D721Med (cell line): ENCODE measurements around the gene ASIP.
"Not testable (repeated sequence)": the region's sequence is repeated elsewhere in the genome, so short reads cannot be mapped to it uniquely, and the experiment has no call there.

ENCODE experiments used
- DNase-seq: peaks from one replicate; pipeline ENCODE4 v3.0.0; 2011; ENCODE audit warnings: low spot score; ENCODE audit not compliant: insufficient read length
- FAIRE-seq: peaks from 2 replicates; lab custom pipeline; 2011; peaks lifted over from hg19 to GRCh38; lab: Jason Lieb, UNC
- TF ChIP-seq, protein P1 (sequence below): IDR thresholded peaks from 2 replicates; pipeline ENCODE4 v1.5.1; 2012; ENCODE audit warnings: mild to moderate bottlenecking, control low read depth; ENCODE audit not compliant: insufficient read depth; ENCODE audit errors: missing control alignments

The ASIP gene

DNA sequence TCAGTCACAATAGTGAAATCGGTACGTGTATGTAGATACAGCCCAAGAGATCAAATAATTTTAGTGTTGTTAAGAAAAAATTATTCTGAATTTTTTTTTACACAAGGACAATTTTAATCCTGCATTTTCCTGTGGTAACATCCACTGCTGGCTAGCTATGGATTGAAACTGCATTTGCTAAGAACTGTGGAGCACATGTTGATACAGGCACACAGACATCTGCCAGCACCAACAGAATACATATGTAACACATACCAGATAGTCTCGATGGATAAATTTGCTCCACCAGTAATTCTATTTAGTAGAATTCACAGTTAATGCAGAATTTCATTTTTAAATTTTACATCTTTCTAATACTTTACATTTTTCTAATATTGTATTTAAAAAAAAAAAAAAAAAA is 2.2 kb downstream of the ASIP start:
- FAIRE-seq (no peak), DNase-seq (no peak)
- TF ChIP-seq, protein P1, sequence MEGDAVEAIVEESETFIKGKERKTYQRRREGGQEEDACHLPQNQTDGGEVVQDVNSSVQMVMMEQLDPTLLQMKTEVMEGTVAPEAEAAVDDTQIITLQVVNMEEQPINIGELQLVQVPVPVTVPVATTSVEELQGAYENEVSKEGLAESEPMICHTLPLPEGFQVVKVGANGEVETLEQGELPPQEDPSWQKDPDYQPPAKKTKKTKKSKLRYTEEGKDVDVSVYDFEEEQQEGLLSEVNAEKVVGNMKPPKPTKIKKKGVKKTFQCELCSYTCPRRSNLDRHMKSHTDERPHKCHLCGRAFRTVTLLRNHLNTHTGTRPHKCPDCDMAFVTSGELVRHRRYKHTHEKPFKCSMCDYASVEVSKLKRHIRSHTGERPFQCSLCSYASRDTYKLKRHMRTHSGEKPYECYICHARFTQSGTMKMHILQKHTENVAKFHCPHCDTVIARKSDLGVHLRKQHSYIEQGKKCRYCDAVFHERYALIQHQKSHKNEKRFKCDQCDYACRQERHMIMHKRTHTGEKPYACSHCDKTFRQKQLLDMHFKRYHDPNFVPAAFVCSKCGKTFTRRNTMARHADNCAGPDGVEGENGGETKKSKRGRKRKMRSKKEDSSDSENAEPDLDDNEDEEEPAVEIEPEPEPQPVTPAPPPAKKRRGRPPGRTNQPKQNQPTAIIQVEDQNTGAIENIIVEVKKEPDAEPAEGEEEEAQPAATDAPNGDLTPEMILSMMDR: no peak

DNA sequence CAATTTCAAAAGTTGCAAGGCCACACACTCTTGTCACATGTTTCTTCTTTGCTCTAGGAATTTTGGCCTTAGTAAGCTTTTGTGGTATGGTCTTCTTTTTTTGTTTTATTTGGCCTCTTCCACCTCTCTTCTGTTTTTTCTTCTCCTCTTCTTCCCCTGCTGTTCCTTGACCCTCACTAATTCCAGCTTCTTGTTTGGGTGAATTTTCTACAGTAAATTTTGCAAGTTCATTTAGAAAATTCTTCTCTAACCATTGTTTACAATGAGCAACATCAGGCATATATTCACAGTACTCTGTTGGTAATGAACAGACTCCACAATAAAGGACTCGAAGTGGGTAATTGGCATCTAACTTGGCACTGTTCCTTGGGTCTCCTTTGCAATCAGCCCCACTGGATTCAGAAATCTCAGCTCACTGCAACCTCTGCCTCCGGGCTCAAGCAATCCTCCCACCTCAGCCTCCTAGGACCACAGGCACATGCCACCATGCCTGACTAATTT is 5.0 kb downstream of the ASIP start:
- TF ChIP-seq, protein P1: no peak
- FAIRE-seq (no peak), DNase-seq (no peak)

DNA sequence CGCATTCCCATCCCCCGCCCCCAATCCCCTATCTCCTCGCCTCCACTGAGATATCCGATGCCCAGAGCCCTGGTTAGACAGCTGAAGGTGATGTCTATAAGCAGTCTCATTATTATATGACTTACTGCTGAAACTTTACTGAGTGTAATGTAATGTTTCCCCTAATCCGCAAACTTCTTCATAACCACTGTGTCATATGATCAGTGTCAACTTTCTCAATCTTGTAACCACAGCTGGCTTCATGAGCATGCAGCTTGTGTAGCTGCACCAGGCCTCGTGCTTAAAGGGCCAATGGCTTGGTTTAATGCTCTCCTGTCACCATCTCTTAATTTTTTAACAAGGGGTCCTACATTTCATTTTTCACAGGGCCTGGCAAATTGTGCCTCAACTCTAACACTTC is 8.1 kb downstream of the ASIP start:
- TF ChIP-seq, protein P1: no peak
- DNase-seq (no peak), FAIRE-seq (no peak)

DNA sequence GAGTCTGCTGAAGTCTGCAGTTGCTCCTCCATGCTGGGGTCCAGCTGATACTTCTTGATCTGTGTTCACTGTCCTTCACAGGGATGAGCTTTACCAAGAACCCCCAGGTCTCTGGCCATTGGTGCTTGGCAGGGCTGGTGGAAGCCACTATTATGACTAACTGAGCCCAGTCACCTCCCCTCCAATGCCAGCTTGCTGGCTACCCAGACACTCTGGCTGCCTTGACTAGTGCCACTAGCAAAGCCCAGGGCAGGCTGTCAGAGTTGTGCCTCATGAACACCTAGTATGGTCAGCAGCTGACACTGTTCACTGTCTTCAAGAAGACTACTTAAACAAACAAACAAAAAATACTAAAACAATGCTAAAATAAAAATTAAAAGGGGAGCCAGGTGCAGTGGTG is 8.8 kb downstream of the ASIP start:
- DNase-seq (no peak), FAIRE-seq (no peak)
- TF ChIP-seq, protein P1: no peak

DNA sequence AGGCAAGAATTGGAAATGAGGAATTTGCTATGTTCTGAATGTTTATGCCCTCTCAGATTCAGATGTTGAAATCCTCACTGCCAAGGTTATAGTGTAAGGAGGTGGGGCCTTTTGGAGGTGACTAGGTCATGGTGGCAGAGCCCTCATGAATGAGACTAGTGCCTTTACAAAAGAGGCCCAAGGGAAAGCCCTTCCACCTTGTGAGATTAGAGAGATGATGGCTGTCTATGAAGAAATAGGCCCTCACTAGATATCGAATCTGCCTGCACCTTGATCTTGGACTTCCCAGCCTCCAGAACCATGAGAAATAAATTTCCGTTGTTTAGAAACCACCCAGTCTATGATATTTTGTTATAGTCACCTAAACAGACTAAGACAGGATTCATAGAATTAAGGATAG is 10.4 kb downstream of the ASIP start:
- FAIRE-seq (no peak), DNase-seq (no peak)
- TF ChIP-seq, protein P1: no peak

DNA sequence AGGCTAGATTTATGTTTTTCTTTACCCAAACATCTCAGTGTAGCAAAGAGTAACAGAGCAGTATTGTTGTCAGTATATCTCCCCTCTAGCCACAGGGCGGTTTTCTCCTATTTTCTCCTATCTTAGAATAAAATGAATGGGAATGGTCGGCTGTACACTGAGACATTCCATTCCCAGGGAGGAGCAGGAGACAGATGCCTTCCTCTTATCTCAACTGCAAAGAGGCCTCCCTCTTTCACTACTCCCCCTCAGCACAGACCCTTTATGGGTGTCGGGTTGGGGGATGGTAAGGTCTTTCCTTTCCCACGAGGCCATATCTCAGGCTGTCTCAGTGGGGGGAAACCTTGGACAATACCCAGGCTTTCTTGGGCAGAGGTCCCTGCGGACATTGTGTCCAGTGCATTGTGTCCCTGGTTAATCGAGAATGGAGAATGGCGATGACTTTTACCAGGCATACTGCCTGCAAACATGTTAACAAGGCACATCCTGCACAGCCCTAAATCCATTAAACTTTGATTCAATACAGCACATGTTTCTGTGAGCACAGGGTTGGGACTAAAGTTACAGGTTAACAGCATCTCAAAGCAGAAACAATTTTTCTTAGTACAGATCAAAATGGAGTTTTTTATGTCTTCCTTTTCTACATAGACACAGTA is 11.3 kb downstream of the ASIP start:
- not testable (repeated sequence) for FAIRE-seq, DNase-seq

DNA sequence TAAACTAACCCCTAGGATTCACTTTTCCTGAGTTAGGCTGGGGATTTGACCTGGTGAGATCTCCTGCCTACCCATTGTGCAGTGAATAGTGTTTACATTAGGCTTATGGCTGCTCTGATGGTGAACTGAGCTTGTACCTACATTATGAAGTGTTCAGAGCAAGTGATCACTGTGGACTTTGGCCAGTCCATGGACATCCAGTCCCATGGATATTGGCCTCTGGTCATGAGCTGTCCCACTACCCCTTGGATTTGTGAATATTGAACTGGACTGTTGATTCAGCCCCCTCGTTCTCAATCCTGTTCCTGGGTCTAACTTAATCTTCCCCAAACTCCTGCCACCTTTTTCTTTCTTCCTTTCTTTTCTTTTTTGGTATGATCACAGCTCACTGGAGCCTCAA is 13.8 kb downstream of the ASIP start:
- FAIRE-seq: no peak
- TF ChIP-seq, protein P1: no peak

More for the DNA sequence above, 13.8 kb downstream of the ASIP start:
- no peak for DNase-seq
